Occipital lobe (tissue), 2 donors: ENCODE results near the gene DSN1. TPM values are rescaled to one million over a fixed set of nuclear protein-coding genes. Genes with fewer than 3 reads are reported as not detected.

Source experiments
- DNase-seq: peaks from one replicate; lab custom pipeline; 2025; lab: John Stamatoyannopoulos, UW
- total RNA-seq: library from RNA; depleted of rRNA; stranded (reverse); fragments of >200 nt; gene quantifications from one replicate; pipeline ENCODE4 v1.2.3, GENCODE V29; 2014

The DSN1 gene
- total RNA-seq, 1 donor from 2014 or later, result 4.7 TPM

- no peak for DNase-seq
Observed at GRCh38 chr20:36754656-36755222, 18.8 kb downstream of the DSN1 start.

- no peak for DNase-seq
Observed at GRCh38 chr20:36752582-36752981, 21.0 kb downstream of the DSN1 start.

DNA sequence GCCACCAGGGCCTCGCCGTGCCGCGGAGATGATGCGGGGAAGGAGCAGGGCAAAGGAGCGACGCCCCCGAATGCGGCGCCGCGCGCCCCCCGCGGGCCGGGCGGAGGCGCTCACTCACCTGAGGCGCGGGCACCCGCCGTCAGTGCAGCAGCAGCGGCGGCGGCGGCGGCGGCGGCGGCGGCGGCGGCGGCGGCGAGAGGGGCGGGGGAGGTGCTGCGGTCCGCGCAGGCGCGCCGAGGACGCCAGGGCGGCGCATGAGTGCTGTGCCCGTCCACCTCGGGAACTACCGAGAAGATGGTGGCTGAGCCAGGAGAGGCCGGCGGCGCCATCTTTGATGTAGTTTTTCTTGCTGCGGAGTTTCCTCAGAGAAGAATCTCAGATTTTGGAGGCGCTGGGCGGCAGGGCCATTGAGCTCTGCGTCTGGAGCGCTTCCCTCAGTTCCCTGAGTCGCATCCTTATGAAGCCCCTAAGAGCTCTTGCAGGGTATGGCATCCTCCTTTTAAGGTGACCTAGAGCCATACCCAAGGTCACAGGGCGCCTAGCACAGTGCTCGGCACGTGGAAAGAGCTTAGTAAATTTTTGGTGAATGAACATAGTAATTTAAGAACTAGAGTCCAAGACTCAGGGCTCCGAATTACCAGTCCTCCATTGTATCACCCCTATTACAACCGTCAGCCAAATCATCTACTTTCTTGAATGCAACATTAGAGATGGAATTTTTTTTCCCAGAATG lies 27.5 kb downstream of the DSN1 start, which contains the start of gene NDRG3:
NDRG3 (minus strand) TSS at position 164 of the 733 bp plus-strand sequence. CDS start 24,355 bp downstream, outside the sequence.
- DNase-seq, result peak; percentile 86

DNA sequence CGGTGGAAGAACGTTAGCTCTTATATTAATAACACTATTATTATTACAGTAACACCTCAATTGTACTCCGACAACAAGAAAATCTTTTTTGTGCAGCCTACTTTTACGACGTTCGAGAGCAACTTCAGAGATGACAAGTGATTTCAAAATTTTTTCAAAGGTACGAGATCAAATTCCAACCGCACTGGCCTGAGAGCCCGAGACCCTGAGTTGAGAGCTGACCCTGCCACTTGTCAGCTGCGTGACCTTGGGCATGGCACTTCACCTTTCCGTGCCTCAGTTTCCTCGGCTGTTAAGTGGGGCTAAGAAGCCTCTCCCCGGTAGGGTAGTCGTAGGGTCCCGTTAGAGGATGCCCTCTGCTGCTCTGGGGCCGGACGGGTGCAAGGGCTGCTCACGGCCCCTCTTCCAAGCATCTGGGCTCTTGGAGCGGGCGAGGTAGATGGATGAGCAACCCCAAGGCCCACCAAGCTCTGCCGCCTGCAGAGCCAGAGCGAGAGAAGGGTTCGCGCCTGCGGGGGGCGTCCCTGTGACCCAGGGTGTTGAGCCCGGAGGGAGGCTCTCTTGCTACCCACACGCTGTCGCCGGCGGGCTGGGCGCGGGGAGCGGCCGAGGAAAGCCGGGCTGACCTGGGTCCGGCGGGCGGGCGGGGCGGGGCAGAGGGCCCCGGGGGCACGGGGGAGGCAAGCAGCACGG lies 28.2 kb downstream of the DSN1 start:
- no peak for DNase-seq

DNA sequence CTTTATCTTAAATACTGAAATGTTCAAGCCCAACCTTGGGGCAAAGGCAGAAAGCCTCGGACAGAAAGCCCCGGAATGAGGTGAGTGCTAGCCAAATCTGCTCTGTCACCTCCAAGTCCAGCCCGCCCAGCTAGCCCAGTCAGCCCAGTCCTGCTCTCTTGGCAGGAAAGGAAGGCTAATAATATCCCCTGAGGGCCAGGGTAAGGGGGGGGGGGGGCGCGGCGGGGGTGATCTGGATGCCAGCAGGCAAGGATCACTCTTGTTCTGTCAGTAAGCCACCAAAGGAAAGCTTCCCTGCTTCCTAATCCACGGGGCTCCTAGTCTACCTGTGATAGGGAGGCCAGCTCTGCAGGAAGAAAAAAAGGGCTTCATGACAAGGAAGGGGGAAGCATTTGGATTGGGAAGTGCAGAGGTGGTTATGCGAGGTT lies 28.8 kb downstream of the DSN1 start:
- DNase-seq, result peak; percentile 60

DNA sequence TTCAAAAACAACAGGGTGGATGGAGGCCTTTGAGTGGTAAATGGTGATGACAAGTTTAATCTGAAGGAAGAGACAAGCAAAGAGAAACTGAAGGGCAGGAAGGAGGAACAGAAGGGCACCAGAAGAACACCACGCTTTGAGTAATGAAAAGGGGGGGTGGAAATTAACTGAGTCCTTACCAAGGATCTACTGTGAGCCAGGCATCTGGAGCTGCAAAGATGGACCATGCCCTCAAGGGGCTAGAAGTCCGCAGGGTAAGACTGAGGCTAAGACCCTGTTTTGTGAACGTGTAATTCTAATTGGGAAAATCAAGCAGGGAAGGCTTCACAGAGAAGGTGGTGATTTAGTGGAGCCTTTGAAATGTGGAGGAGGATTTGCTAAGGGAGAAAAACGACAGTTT lies 29.3 kb downstream of the DSN1 start:
- no peak for DNase-seq

DNA sequence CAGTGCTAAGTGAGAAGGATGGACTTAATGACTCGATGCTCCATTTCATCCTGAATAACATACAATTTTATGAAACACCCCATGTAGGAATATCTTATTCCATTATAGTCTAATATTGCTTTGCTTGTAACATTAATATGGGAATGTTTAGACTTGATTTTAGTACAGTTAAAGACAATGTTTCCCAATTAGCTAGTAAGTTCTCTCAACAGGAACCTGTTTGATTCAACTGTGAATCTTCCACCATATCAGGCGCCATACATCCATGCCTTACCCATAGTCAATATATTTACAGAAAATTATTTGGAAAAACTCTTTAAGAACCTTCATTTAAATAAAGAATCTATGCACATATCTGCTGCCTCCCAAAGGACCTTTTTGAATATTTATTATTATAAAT lies 31.0 kb downstream of the DSN1 start:
- no peak for DNase-seq

DNA sequence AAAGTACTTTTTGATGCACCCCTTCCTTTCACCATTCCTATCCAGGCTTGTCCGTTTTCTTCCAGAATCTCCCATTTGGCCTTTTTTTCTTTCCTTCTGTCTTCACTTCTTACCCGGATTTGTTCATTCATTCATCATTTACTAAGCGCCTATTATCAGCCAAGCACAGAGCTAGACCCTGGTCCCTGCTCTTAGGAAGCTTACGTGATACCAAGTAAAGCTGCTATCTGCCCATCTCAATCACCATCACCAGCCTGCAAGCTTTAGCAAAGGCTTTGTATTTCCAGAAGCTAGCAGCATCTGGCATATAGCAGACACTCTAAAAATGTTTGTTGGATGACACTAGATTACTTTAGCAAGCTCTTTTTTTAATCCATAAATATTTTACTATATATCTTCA lies 32.5 kb downstream of the DSN1 start:
- DNase-seq, result no peak

GRCh38 chr20:36737183-36737499 lies 36.4 kb downstream of the DSN1 start:
- no peak for DNase-seq

DNA sequence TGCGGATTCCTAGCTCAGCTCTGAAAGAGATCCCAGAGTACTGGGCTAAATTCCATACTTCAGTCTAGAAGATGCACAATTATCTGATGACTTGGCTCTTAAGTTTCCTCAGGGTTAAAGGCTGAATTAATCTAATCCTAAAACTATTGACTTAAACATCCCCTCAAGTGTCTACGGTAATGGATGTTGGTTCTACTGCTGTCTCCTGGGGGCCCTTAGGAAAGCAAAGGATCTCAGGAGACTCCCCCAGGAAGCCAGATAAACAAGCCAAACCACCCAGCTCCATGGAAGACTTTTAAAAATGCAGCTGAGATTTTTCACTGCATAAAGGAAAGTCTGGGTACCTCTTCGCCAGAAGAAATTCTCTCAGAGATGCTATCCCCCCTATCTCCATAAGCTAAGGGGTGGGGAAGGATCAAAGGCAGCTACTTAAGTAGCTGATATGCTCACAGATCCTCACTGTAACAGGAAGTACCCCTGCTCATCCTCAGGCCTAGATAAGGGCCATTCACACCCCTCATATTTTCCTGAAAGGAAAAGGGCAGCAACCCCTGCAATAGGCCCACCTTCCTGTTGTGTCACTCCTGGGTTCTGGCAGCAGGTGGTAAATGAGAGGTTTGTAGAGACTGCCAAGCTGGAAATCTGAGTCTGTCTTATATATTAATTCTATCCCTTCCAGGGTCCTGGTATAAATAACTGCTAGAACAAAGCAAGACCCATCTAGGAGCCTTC lies 36.9 kb downstream of the DSN1 start:
- no peak for DNase-seq

DNA sequence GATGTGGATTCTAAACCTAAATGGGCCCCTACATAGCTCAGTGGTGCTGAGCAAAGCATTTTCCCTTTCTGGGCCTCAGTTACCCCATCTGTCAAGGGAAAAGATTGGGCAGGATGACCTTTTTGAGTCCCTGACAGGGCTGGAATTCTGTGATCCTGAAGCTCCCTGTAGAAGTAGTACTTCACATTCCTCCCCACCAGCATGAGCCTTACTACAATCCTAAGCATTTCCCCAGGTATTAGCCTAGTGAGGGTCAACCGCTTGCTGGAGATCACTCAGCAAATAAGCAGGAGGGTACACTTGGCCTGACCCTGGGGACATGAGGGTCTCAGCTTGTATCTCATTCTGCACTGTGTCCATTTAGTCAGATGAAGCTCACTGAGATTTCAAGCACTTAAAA lies 41.1 kb downstream of the DSN1 start:
- no peak for DNase-seq

GRCh38 chr20:36728986-36729385 lies 44.6 kb downstream of the DSN1 start:
- DNase-seq, result no peak

DNA sequence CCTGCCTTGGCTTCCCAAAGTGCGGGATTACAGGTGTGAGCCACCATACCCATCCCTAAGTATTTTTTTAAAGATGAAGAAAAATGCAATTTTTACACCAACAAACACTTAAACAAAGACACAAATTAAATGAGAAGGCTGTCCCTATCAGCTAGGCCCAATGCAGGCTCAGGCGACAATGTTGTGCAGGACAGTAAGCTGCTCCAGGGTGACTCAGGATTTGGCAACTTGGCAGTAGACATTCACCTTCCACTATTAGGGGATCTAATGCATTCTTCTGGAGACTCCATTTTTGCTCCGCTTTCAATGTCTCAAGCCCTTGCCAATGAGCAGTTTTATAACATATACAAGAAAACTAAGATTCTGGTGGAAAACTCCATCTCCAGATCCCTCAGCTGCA lies 47.4 kb downstream of the DSN1 start:
- no peak for DNase-seq

DNA sequence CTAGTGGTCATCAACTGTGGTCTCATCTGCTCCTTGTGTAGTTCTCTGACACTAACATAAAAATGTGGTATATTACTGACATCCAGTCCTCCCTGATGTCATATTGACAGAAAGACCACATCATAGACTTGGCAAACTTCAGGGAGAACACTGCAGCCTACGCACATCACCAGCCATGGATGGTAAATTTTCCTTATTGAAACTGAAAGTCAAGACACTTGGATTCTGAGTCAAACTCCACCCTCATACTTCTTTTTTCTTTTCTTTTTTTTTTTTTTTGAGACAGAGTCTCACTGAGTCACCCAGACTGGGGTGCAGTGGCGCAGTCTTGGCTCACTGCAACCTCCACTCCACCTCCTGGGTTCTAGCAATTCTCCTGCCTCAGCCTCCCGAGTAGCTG lies 53.1 kb downstream of the DSN1 start:
- no peak for DNase-seq

DNA sequence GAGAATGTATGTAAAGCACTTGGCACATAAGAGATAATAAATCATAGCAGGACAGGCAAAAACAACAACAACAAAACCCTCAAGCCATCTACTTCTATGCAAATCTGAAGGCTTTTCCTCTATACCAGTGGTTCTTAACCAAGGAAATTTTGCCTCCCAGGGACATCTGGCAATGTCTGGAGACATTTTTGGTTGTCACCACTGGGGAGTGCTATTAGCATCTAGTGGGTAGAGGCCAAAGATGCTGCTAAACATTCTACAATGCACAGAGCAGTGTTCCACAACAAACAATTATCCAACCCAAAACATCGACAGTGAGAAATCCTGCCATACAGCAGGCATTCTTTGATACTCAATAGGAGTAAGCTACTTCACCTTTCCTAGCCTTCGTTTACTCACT lies 55.9 kb downstream of the DSN1 start:
- DNase-seq, result no peak

DNA sequence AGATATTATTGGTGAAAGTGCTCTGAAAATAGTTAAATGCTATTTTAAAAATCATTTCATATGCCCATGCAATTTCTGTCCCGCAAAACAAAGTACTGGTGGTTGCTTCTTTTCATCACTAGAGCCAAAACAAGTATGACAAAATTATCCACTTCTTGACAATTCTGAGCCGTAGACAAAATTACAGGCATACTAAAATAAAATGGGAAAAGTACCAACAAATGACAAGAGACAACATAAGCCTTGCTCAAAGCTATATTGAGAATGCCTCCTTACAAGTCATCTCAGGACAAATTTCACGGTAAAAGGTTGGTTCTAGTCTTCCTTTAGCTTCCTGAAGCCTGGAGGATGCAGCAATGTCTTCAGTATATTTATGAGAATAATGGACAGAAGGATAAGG lies 56.5 kb downstream of the DSN1 start:
- no peak for DNase-seq

DNA sequence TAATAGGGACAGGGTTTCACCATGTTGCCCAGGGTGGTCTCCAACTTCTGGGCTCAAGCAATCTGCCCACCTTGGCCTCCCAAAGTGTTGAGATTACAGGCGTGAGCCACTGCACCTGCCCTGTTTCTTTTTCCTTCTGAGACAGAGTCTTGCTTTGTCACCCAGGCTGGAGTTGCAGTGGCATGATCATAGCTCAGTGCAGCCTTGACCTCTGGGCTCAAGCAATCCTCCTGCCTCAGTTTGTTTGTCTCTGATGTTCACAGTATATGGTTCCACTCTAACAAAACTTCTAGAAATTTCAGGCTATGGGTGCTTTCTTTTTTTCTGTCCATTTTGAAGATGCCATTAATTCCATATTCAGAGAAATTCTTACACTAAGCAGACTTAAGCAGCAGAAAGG lies 60.8 kb downstream of the DSN1 start:
- DNase-seq, result no peak

GRCh38 chr20:36709126-36709525 lies 64.4 kb downstream of the DSN1 start:
- no peak for DNase-seq

DNA sequence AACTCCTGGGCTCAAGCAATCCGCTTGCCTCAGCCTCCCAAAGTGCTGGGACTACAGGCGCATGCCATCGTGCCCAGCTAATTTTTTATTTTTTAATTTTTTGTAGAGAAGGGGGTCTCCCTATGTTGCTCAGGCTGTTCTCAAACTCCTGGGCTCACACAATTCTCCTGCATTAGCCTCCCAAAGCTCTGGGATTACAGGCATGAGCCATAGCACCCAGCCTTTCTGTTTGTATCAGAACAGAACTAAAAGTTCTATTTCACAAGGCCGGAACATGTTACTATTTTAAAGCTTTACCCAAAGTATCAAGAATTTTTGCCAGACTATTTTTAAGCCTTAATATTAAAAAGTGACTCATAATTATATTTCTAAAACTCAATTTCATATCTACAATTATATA lies 70.0 kb downstream of the DSN1 start:
- DNase-seq, result no peak
